ENCODE measurements around the gene SPNS1.

DNA sequence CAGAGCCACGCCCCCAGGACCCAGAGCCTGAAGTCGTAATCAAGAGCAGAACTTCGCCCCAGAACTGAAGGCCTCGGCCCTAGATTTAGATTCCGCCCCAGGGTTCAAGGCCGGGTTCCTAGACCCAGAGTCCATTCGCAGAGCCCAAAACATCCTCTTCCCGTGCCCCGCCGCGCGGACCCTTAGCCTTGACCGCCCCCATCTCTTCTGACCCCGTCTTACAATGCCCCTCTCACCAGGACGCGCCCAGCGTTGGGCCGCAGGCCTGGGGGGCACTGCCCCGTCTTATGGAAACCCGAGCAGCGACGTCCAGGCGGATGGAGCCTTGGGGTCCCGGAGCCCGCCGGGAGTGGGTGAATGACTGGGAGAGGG lies 37.8 kb upstream of the SPNS1 start:
- TF ChIP-seq, protein P1, sequence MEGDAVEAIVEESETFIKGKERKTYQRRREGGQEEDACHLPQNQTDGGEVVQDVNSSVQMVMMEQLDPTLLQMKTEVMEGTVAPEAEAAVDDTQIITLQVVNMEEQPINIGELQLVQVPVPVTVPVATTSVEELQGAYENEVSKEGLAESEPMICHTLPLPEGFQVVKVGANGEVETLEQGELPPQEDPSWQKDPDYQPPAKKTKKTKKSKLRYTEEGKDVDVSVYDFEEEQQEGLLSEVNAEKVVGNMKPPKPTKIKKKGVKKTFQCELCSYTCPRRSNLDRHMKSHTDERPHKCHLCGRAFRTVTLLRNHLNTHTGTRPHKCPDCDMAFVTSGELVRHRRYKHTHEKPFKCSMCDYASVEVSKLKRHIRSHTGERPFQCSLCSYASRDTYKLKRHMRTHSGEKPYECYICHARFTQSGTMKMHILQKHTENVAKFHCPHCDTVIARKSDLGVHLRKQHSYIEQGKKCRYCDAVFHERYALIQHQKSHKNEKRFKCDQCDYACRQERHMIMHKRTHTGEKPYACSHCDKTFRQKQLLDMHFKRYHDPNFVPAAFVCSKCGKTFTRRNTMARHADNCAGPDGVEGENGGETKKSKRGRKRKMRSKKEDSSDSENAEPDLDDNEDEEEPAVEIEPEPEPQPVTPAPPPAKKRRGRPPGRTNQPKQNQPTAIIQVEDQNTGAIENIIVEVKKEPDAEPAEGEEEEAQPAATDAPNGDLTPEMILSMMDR (IDR thresholded peaks at IDR 0.05) = no peak
- no peak for TF ChIP-seq EP300 (IDR thresholded peaks at IDR 0.05)
